Activated T-cell treated with anti-CD3 and anti-CD28 coated beads for 4 hours (primary cell): ENCODE results near the gene STK4.

Experiments used
- DNase-seq: peaks from one replicate; pipeline ENCODE4 v3.0.0-alpha.2; 2020

STK4 gene

DNA sequence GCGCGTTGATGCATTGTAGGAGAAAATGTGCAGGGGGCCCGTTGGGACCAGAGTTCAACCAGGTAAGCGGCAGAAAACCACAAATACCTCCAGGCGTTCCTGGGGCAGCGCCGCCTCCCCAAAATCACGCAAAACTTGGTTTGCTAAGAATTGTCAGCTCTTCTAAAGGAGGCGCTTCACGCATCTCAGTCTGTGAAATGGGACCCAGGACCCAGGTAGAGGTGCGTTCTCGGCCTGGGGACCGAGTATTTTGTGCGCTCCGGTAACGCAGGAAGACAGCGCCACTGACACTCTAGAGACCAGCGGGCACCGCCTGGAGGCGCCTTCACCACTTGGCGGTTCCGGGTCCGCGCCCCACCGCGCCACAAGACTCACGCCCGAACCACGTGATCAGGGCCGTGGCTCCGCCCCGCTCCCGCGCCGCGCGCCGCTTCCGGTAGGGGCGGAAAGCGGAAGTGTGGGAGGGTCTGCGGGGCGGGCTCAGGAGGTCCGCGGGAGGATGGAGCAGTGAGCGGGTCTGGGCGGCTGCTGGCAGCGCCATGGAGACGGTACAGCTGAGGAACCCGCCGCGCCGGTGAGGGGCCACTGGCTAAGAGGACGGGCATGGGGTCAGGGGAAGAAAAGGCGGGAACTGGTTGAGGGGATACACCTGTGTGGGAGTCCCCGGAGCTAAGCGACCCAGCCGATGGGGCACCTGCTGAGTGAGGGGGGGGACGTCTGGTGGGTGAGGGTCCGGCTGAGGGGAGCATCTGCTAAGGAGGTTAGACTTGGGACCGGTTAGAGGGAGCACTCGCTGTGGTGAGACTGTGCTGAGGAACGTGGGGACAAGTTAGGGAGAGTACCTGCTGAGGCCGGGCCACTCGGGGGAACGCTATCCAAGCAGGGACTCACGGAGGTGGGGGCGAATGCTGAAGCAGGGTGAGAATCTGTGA lies at the start of gene STK4:
STK4 (plus strand) TSS at position 483 of the 932 bp plus-strand sequence; CDS start at position 540, 57 bp downstream.
- DNase-seq, result peak; percentile 92

DNA sequence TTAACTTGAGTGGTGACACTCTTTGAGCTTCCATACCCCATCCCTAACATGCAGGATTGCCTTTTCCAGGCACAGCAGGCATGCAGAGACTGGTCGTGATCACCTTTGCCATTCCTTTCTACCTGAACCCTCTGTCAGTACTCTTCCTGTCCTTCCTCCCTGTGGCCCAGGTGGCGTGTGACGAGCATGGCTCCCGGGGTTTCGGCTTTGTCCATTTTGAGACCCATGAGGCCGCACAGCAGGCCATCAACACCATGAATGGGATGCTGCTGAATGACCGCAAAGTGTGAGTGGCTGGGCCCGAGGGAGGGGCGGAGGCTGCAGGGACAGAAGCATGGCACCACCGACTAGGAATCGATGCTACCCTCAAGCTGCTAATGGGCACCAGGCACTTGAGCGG lies 49.7 kb upstream of the STK4 start:
- DNase-seq, result no peak

DNA sequence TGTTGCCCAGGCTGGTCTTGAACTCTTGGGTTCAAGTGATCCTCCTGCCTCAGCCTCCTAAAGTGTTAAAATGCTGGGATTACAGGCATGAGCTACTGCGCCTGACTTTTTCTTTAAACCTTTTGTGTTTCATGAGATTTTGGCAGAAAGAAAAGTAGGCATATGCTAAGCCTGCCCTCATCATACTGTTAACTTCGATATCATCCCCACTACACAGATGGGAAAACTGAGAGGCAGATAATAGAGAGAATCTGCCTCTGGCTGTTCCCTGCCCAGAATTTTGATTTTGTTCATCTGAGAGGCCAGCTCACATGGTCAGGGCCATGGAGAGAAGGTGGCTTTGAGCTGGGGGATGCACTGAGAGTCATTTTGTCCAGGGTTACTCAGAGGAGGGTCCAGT lies 48.9 kb upstream of the STK4 start:
- no peak for DNase-seq

DNA sequence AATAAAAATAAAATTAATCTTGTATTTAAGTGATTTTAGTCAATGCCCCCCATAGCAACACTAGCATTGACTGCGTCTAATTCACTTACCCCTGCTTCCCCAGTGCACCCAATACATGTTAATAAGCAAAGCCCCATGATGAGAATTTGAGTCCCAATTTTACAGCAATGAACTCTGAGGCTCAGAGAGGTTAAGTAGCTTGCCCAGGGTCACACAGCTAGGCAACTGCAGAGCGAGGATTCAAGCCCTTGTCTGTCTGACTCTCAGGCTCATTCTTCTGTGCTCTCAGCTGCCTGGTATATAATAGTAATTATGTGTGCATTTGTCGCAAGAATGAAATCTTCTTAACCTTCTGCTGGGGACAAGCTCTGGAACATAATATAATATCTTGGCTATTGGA lies 48.0 kb upstream of the STK4 start:
- no peak for DNase-seq

DNA sequence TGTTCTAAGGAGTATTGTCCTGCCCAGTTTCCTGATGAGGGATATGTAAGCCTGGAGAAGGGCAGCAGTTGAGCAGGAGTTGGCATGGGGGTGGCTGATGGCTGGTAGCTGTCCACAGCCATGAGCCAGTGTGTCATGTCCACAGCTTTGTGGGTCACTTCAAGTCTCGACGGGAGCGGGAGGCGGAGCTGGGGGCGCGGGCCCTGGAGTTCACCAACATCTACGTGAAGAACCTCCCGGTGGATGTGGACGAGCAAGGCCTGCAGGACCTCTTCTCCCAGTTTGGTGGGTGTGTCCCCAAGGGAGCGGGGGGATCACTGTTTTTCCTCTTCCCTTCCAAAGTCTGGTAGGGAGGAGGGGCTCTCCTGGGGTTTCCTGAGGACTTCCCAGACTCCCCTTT lies 47.6 kb upstream of the STK4 start:
- no peak for DNase-seq

DNA sequence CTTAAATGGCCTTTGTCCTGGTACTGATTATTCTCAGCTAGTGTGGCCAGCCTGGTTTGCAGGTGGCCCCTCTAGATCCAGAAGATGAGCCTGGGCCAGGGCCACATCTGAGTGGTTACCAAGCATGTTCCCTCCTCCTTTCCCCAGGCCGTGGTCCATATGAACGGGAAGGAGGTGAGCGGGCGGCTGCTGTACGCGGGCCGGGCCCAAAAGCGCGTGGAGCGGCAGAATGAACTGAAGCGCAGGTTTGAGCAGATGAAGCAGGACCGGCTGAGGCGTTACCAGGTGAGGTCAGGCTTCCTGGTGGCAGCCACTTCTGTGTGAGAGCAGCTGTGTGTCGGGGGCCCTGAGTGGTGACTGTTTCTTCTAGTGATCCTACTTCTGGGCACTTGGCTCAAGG lies 44.9 kb upstream of the STK4 start:
- DNase-seq, result no peak

DNA sequence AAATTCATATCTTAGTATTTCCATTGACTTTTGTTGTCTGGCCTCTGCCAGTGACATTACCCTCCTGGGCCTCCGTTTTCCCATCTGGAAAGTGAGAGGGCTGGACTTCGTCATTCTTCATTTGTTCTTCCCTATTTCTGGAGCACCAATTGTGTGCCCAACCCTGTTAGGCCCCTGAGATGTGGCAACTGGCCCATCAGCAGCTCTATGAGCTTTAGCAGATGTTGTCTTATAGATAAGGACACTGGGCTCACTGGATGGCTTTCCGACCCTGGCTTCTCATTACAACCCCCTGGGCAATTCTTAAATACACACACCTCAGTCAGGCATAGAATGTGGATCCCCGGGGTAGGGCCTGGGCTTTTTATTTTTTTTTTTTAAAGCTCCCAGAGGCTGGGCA lies 41.8 kb upstream of the STK4 start:
- DNase-seq, result no peak

DNA sequence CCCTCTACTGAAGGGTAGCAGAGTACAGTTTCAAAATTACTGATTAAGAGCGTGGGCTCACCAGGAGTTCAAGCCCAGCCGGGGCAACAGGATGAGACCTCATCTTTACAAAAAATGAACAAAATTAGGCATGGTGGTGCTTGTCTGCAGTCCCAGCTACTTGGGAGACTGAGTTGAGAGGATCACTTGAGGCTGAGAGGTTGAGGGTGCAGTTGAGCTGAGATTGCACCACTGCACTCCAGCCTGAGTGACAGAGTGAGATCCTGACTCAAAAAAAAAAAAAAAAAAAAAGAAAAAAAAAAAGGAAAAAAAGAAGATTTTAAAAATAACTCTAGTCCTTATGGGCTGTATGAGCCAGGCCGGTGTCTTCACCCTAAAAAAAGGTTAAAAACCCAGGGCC lies 37.7 kb upstream of the STK4 start:
- no peak for DNase-seq

DNA sequence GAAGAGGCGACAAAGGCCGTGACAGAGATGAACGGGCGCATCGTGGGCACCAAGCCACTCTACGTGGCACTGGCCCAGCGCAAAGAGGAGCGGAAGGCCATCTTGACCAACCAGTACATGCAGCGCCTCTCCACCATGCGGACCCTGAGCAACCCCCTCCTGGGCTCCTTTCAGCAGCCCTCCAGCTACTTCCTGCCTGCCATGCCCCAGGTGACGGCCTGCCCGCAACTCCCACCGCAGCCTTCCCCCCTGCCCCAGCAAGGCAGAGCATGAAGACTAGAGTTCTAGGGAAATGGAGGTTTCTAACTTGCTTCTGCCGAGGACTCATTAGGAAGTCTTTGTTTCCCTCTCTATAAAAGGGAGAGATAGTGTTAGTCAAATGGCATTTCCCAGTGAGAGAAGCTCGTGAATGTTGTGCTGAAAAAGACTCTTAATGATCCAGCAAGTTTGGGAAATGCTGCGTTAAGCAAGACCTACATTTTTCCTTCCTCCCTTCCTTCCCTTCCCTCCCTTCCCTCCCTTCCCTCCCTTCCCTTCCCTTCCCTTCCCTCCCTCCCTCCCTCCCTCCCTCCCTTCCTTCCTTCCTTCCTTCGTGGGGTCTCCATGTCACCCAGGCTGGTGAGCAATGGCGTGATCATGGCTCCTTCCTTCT lies 35.7 kb upstream of the STK4 start:
- DNase-seq, result no peak

DNA sequence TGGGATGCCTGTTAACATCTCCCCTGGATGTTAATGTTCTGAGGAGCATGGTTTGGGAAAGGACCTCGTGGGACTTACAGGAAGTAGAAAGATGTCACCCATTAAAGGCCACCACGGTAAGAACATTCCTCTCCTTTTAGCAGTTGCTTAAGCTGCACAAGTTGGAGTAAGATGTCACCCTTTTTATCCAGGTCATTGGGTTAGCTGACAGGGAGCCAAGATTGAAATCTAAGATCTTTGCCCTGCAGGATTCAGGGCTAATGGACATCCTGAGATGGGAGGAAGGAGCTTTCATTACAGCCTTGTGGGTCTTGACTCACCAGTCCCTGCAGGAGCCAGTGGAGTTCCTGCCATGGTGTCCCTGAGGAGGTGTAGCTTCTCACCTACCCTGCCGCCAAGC lies 34.4 kb upstream of the STK4 start:
- no peak for DNase-seq

DNA sequence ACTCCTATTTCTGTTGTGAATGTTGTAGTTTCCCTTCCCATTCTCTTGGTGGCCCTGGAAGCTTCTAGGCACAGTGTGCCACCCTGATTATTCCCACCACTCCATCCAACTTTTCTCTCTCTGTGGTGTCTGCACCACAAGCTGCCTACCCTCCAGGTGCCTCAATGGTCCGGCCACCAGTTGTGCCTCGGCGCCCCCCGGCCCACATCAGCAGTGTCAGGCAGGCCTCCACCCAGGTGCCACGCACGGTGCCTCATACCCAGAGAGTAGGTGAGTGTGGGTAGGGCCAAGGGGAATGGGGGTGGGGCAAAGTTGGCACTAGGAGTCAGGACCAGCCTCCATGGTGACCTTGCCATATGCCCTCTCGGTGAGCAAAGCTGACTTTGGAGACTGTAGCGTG lies 33.4 kb upstream of the STK4 start:
- DNase-seq, result no peak

DNA sequence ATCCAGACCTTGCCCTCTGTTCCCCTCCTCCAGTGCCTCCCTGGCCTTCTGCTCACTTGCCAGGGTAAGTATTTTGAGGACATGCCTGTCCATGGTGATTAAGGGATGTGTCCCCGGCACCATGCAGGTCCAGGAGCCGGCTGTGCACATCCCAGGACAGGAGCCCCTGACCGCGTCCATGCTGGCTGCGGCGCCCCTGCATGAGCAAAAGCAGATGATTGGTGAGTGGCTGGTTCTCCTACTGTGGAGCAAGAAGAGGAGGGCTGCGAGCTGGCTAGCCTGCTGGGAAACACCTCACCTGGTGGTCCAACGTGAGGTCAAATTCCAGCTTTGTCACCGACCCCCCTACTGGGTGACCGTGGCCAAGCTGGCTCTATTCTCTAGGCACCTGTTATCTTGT lies 29.8 kb upstream of the STK4 start:
- DNase-seq, result no peak

DNA sequence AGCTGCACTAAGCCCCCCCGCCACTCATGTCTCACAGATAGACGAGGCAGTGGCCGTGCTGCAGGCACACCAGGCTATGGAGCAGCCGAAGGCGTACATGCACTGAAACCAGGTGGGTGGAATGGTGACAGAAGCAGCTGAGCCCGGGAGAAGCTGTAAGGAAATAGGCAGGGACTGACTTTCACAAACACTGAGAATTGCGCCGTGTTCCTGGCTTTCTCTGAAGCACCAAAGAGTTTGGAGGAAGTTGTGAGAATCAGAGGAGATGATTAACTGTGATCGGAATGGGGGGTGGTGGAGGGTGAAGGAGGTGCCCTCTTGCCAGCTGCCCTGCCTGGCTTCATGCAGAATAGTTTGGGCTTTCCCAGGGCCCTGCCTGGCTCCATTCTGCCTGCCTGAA lies 27.7 kb upstream of the STK4 start:
- no peak for DNase-seq

DNA sequence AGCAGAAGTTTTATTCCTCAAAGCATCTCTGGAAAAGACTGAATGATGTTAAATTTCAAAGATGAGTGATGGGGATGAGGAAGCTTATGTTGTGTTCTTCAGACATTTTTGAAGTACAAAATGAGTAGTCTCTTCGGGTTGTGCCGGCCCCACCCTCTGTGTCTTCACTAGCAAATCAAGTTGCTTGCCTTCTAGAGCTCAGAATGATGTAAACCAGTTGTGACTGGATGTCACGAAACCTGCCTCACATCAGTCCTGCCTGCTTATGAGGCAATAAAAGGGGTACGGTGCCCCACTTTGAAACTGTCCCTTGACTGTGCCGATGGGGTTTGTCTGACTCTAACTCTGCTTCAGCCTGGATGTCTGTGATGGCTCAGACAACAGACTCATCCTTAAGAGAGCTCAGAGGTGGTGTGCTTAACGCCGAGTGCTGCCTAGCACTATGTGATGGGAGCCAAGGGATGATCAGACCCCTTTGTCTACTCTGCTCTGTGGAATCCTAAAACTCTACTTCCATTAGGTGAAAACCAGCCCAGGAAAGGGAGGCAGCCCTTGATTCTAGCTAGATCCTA lies 25.1 kb upstream of the STK4 start:
- DNase-seq, result no peak

DNA sequence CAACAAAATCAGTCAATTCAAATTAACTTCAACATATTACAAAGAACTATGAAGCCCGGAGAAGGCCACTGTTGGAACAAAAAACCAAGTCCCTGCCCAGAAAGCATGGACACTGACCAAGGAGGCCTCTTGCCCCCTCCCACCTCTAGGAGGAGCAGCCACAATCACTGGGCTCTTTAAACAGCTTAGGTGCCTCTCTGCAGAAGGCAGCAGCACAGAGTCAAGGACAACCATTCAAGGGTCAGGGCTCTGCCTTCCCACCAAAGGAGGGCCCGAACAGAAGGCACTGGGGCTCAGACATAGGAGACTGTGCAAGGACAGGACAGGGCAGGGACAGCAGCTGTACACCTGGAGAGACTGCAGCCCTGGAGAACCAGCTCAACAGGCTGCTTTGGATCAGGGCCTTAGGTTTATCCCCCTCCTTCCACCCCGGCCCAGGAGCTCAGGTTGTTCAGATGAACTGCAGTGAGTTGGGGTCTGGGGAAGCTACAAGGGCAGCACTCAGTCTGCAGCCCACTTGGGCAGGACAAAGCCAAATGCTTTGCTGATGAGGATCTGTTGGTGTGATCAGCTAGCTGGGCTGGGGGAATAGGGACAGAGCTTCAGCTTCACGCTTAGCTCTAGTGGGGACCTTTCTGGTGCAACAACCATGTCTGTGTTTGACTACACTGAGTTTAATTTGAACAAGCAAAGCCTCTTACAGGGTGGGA lies 23.9 kb upstream of the STK4 start:
- no peak for DNase-seq

DNA sequence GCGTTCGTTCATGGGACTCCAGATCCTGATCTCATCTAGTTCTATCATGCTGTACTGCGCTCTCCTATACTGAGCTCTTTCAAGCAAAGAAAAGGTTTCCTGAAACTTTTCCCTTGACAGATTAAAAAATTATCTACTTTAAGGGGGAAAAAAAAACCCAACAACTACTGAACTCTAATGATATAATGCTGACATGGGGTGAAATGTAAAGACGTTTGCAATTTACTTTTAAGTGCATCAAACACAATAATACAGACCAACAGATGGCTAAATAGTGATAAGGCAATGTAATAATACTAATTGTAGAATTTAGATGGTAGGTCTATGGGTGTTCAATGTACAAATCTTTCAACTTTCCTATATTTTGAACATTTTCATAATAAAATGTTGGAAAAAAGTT lies 22.5 kb upstream of the STK4 start:
- DNase-seq, result no peak

DNA sequence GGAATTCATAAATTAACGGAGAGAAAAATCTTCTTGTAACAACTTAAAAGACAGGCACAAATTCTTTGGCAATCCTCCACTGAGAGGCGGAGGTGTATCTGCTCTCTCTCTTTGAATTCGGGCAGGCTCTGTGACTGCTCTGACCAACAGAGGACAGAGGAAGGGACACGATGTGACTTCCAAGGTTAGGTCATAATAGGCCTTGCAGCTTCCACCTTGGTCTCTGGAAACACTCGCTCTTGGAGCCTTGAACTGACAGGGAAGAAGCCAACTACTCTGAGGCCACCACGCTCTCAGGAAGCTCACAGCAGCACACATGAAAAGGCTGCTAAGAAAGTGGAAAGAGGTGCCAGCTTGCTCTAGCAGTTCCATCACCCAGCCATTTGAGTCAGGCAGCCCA lies 21.1 kb upstream of the STK4 start:
- no peak for DNase-seq

DNA sequence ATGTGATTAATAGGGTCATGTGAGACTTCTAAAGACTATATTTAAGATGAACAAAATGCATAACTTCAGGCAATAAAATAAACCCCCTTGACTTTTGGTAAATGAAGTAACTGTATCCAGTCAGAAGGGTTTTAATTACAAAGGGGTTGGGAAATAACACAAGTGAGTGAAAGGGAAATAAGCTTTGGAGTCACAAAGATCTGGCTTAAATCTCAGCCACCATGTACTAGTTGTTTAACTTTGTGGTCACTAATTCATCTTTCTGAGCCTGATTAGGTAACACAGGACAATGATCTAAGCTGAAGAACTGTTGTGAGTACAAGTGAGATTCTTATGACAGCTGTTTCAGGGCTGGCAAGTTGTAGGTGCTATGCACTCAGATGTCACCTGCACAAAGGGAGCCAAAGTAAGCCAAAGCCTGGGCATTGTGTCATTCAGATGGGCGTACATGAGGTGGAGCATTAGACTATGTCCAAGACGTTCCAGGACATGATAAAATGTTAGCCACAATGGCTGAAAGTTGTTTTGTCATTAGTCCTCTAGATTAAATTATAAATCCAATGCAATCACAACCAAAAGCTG lies 19.9 kb upstream of the STK4 start:
- no peak for DNase-seq

DNA sequence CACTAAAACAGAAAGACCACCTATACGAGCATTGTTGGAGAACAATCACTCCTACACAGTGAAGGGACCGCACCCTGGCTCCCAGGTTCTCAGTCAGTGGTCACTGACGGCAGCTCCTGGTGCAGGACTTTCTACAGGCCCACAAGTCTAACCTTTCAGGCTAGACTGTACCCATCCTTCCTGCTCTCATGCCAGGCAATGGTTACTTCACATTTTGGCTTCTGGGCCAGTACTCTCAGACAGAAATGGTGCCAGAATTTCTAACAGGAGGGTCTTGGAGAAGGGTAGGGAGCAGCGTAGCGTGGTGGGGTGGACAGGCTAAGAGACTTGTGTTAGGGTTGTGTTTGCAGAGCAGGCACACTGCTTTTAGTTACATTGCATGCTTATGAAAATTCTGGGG lies 18.2 kb upstream of the STK4 start:
- DNase-seq, result no peak

DNA sequence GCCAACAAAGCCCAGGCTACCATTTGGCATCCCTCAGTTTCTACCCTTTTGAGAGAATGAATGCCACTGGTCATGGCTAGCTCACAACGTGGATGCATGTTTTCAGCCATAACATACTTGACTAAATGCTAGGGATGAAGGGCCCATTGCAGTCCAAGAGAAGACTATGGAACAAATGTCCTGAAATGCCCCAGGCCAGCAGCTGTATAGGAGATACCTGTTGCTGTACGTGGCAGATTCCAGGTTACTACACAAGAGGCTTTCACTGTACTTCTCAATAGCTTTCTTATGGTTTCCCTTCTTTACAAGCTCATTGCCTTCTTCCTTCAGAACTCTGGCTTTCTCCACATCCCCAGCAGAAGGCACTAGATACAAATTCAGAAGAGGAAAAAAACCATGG lies 17.8 kb upstream of the STK4 start:
- no peak for DNase-seq

DNA sequence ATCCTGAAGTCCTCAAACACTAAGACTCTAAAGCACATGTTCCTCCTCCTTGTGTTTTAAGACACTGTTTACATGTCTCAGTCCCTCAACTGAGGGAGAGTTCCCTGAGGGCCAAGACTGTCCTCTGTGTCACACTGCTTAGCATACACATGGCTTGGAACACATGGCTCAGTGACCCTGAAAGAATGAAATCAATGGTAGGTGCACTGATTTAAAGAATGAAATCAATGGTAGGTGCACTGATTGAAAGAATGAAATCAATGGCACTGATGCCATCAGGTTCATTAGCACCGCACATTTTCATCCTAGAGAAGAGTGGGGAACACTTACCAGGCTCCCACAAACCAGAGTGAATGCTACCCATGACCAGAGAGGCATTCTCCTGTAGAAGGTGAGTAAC lies 15.9 kb upstream of the STK4 start:
- no peak for DNase-seq

DNA sequence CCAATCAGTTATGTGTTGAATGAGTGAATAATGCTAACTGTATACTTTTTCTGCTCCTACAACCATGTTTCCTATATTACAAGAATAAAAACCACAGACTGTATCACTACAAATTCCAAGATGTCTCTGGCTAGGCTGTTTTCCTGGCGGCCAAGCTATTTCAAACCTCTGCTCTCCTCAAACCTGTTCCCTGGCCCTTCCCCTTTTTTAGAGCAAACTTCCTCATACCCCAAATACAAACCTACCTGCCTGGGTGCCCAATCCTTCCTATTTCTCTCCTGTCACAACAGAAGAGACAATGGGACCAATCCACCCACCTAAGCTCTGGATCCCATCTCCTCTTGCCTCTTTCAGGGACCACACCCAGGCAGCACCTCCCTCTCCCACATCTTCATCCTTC lies 13.6 kb upstream of the STK4 start:
- no peak for DNase-seq

DNA sequence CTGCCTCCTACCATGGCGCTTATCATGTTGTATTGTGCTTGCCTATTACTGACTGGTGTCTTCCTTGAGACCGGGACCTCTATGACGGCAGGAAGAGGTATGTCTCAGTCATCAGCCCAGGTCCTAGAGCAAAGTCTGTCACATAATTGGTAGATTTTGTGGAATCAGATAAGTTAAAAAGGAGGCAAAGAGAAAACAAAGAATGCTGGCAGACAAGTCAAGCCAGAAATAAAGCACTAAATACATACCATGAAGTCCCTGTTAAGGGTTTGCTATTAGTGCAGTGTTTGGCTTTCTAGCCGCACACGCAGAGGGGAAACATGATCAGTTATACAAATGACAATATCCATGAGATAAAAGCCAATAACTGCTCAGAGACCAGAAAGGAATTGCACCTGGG lies 12.1 kb upstream of the STK4 start:
- DNase-seq, result no peak
